Breast epithelium (tissue), 4 donors: ENCODE measurements around the gene NCOA1. TPM values are rescaled to one million over a fixed set of nuclear protein-coding genes. Genes with fewer than 3 reads are reported as not detected.
A peak's percentile ranks its signal among the peaks of the same experiment; 100 is the strongest.

Source experiments
- DNase-seq, 2 donors: peaks; one replicate each; pipeline ENCODE4 v3.0.0-alpha.2; 2019; ENCODE audit warnings: low spot score in 2 of 2
- H3K27ac ChIP-seq, 2 donors: fragments of 200-600 bp; sonication (generic) in 1 of 2; one replicate each; pipeline ENCODE4 v1.5.1; 2016 to 2019; ENCODE audit warnings: mild to moderate bottlenecking in 1 of 2
- H3K27me3 ChIP-seq, 2 donors: fragments of 200-600 bp; sonication (generic) in 1 of 2; one replicate each; pipeline versions ENCODE4 v1.5.1 to v1.6.0; 2017 to 2019; ENCODE audit warnings: control low read depth in 1 of 2, mild to moderate bottlenecking in 1 of 2
- H3K36me3 ChIP-seq: fragments of 200-600 bp; one replicate; pipeline ENCODE4 v1.5.1; 2019
- H3K4me1 ChIP-seq, 2 donors: fragments of 200-600 bp; sonication (generic); one replicate each; pipeline ENCODE4 v1.5.1; 2016 to 2019; ENCODE audit warnings: control low read depth in 1 of 2
- H3K4me3 ChIP-seq, 3 donors: fragments of 200-600 bp; sonication (generic); 1 replicate in 2 of 3; 2 replicates in 1 of 3; pipeline ENCODE4 v1.5.1; 2016 to 2019; ENCODE audit warnings: mild to moderate bottlenecking in 3 of 3, moderate library complexity in 2 of 3
- H3K9me3 ChIP-seq, 2 donors: fragments of 200-600 bp; sonication (generic) in 1 of 2; one replicate each; pipeline ENCODE4 v1.5.1; 2016 to 2019; ENCODE audit warnings: control low read depth in 1 of 2
- CTCF ChIP-seq, 3 donors: fragments of 450-650 bp; IDR thresholded peaks; one replicate each; pipeline ENCODE4 v1.5.1; 2016 to 2017; ENCODE audit warnings: antibody characterized with exemption in 3 of 3, mild to moderate bottlenecking in 3 of 3, moderate library complexity in 3 of 3
- POLR2A ChIP-seq: fragments of 450-650 bp; IDR thresholded peaks from one replicate; pipeline ENCODE4 v1.6.1; 2016; ENCODE audit warnings: antibody characterized with exemption, mild to moderate bottlenecking, moderate library complexity
- POLR2AphosphoS5 ChIP-seq, 3 donors: sonication (generic); formaldehyde crosslinking; IDR thresholded peaks; one replicate each; pipeline ENCODE4 v1.6.1; 2017; ENCODE audit warnings: antibody characterized with exemption in 3 of 3
- intact Hi-C: fragments of 100-400 bp; cut with DNase I; formaldehyde crosslinking; loops from one replicate; pipeline ENCODE4 v1.15.1; 2023; ENCODE audit warnings: low total_unique reads
- total RNA-seq, 3 donors: library from RNA; depleted of rRNA; stranded (reverse); fragments of >200 nt; gene quantifications; one replicate each; pipeline ENCODE4 v1.1.0, GENCODE V29; 2016

NCOA1 gene
- total RNA-seq, 3 donors from 2014 or later, result 66.4 to 83.4 (median 69.2) TPM

GRCh38 chr2:24492421-24493279 is 1.6 kb downstream of the NCOA1 start:
- TF ChIP-seq POLR2AphosphoS5 (IDR thresholded peaks at IDR 0.05), result no peak
- TF ChIP-seq POLR2A, result no peak
- no peak for TF ChIP-seq CTCF (IDR thresholded peaks at IDR 0.05)
- H3K27ac ChIP-seq, result peak overlapping the region; percentile 92 to 99
- intact Hi-C loops, result no loop called here

GRCh38 chr2:24493713-24494112 is 2.7 kb downstream of the NCOA1 start:
- H3K4me1 ChIP-seq, result no peaks in the 10 kb centered on the region

More at GRCh38 chr2:24492421-24493279, 1.6 kb downstream of the NCOA1 start:
- Histone ChIP-seq H3K36me3 (no peaks in the 10 kb centered on the region), H3K9me3 (no peaks in the 10 kb centered on the region), H3K4me3 (peak overlapping the region; percentile 81 to 91 (median 84)), H3K4me1 (no peaks in the 10 kb centered on the region), H3K27me3 (no peaks in the 10 kb centered on the region)
- no peak for DNase-seq

GRCh38 chr2:24494410-24494809 is 3.4 kb downstream of the NCOA1 start:
- Histone ChIP-seq H3K9me3 (no peaks in the 10 kb centered on the region), H3K36me3 (no peaks in the 10 kb centered on the region), H3K4me1 (no peaks in the 10 kb centered on the region), H3K4me3 (no peak overlapping the region), H3K27me3 (no peaks in the 10 kb centered on the region), H3K27ac (no peak overlapping the region)
- TF ChIP-seq POLR2A, result no peak
- no peak for DNase-seq
- intact Hi-C loops, result no loop called here

More at GRCh38 chr2:24493713-24494112, 2.7 kb downstream of the NCOA1 start:
- no peaks in the 10 kb centered on the region for H3K9me3 ChIP-seq
- peak overlapping the region; percentile 81 to 91 (median 84) for H3K4me3 ChIP-seq
- no peaks in the 10 kb centered on the region for H3K27me3 ChIP-seq
- TF ChIP-seq POLR2A (no peak), CTCF (IDR thresholded peaks at IDR 0.05) (no peak), POLR2AphosphoS5 (IDR thresholded peaks at IDR 0.05) (no peak)
- H3K27ac ChIP-seq, result no peak overlapping the region
- intact Hi-C loops, result no loop called here
- DNase-seq, result no peak
- no peaks in the 10 kb centered on the region for H3K36me3 ChIP-seq

GRCh38 chr2:24495451-24495850 is 4.4 kb downstream of the NCOA1 start:
- H3K27ac ChIP-seq, result no peak overlapping the region
- H3K27me3 ChIP-seq, result no peaks in the 10 kb centered on the region
- intact Hi-C loops, result no loop called here
- no peaks in the 10 kb centered on the region for H3K4me1 ChIP-seq
- no peak for TF ChIP-seq POLR2A
- TF ChIP-seq CTCF (IDR thresholded peaks at IDR 0.05), result no peak
- TF ChIP-seq POLR2AphosphoS5 (IDR thresholded peaks at IDR 0.05), result no peak
- DNase-seq, result no peak
- no peak overlapping the region for H3K4me3 ChIP-seq
- no peaks in the 10 kb centered on the region for H3K36me3 ChIP-seq
- H3K9me3 ChIP-seq, result no peaks in the 10 kb centered on the region

- Histone ChIP-seq H3K27me3 (no peaks in the 10 kb centered on the region), H3K9me3 (no peaks in the 10 kb centered on the region), H3K4me1 (no peaks in the 10 kb centered on the region), H3K4me3 (no peak overlapping the region), H3K36me3 (no peaks in the 10 kb centered on the region), H3K27ac (no peak overlapping the region)
- DNase-seq, result no peak
- intact Hi-C loops, result no loop called here
- TF ChIP-seq CTCF (IDR thresholded peaks at IDR 0.05) (no peak), POLR2A (no peak), POLR2AphosphoS5 (IDR thresholded peaks at IDR 0.05) (no peak)
Measured at GRCh38 chr2:24496959-24497358, 5.9 kb downstream of the NCOA1 start.
